SJCRH30 (cell line): Measurements from ENCODE around the gene CALHM3. TPM values are rescaled to one million over a fixed set of nuclear protein-coding genes. Genes with fewer than 3 reads are reported as not detected.
A peak's percentile ranks its signal among the peaks of the same experiment; 100 is the strongest.

ENCODE experiments used
- DNase-seq, 2 experiments: peaks; one replicate each; pipeline ENCODE4 v3.0.0-alpha.2; 2015 to 2020
- H3K27ac ChIP-seq: fragments of 250-450 bp; sonication (Bioruptor Pico); 2 replicates; pipeline ENCODE4 v1.5.1; 2020; ENCODE audit warnings: mild to moderate bottlenecking, moderate library complexity
- H3K27me3 ChIP-seq: fragments of 250-450 bp; sonication (Bioruptor Pico); 2 replicates; pipeline ENCODE4 v1.5.1; 2020; ENCODE audit warnings: mild to moderate bottlenecking, moderate library complexity
- H3K36me3 ChIP-seq: fragments of 250-450 bp; sonication (Bioruptor Pico); 2 replicates; pipeline ENCODE4 v1.5.1; 2020; ENCODE audit warnings: mild to moderate bottlenecking, moderate library complexity
- H3K4me1 ChIP-seq: fragments of 250-450 bp; sonication (Bioruptor Pico); 2 replicates; pipeline ENCODE4 v1.5.1; 2020; ENCODE audit warnings: mild to moderate bottlenecking, moderate library complexity
- H3K4me3 ChIP-seq: fragments of 250-450 bp; sonication (Bioruptor Pico); 2 replicates; pipeline ENCODE4 v1.5.1; 2020; ENCODE audit warnings: mild to moderate bottlenecking, moderate library complexity
- H3K9me3 ChIP-seq: fragments of 250-450 bp; sonication (Bioruptor Pico); replicated peaks from 2 replicates; pipeline ENCODE4 v1.5.1; 2020; ENCODE audit warnings: mild to moderate bottlenecking, moderate library complexity
- total RNA-seq: library from RNA; depleted of rRNA; stranded (reverse); fragments of >200 nt; shearing (Covaris generic); gene quantifications from 2 replicates; pipeline ENCODE4 v1.2.3, GENCODE V29; 2014

Gene CALHM3
- total RNA-seq, 1 experiment from 2014 or later = not detected

- no peak overlapping the region for H3K27ac ChIP-seq
- H3K36me3 ChIP-seq = no peaks in the 10 kb centered on the region
- no peak for DNase-seq
- peaks cover 12% of the 10 kb centered on the region for H3K4me1 ChIP-seq
- no peak overlapping the region for H3K4me3 ChIP-seq
- H3K9me3 ChIP-seq = no peaks in the 10 kb centered on the region
- H3K27me3 ChIP-seq = no peaks in the 10 kb centered on the region
Measured at GRCh38 chr10:103473261-103473671, 5.8 kb downstream of the CALHM3 start.

- H3K4me1 ChIP-seq = peaks cover 12% of the 10 kb centered on the region
- no peaks in the 10 kb centered on the region for H3K9me3 ChIP-seq
- no peak overlapping the region for H3K4me3 ChIP-seq
- no peaks in the 10 kb centered on the region for H3K36me3 ChIP-seq
- no peak for DNase-seq
- no peaks in the 10 kb centered on the region for H3K27me3 ChIP-seq
- no peak overlapping the region for H3K27ac ChIP-seq
Measured at GRCh38 chr10:103472005-103472404, 7.0 kb downstream of the CALHM3 start.

GRCh38 chr10:103470761-103471653, 8.0 kb downstream of the CALHM3 start:
- H3K36me3 ChIP-seq = no peaks in the 10 kb centered on the region
- peak; percentile 49 for DNase-seq
- H3K27ac ChIP-seq = no peak overlapping the region
- H3K9me3 ChIP-seq = no peaks in the 10 kb centered on the region
- no peak overlapping the region for H3K4me3 ChIP-seq
- H3K27me3 ChIP-seq = no peaks in the 10 kb centered on the region
- peaks cover 12% of the 10 kb centered on the region for H3K4me1 ChIP-seq

GRCh38 chr10:103469201-103469600, 9.8 kb downstream of the CALHM3 start:
- no peak for DNase-seq

GRCh38 chr10:103467406-103467805, 11.6 kb downstream of the CALHM3 start:
- Histone ChIP-seq H3K4me1 (peaks cover 12% of the 10 kb centered on the region), H3K9me3 (no peaks in the 10 kb centered on the region)
- DNase-seq = no peak

More at GRCh38 chr10:103469201-103469600, 9.8 kb downstream of the CALHM3 start:
- no peak overlapping the region for H3K4me3 ChIP-seq
- no peak overlapping the region for H3K27ac ChIP-seq
- H3K9me3 ChIP-seq = no peaks in the 10 kb centered on the region
- H3K4me1 ChIP-seq = peaks cover 12% of the 10 kb centered on the region
- no peaks in the 10 kb centered on the region for H3K27me3 ChIP-seq
- H3K36me3 ChIP-seq = no peaks in the 10 kb centered on the region

GRCh38 chr10:103466734-103467133, 12.3 kb downstream of the CALHM3 start:
- Histone ChIP-seq H3K4me3 (no peak overlapping the region), H3K27ac (no peak overlapping the region), H3K36me3 (no peaks in the 10 kb centered on the region), H3K27me3 (no peaks in the 10 kb centered on the region), H3K4me1 (peaks cover 9% of the 10 kb centered on the region), H3K9me3 (no peaks in the 10 kb centered on the region)
- DNase-seq = no peak

More at GRCh38 chr10:103467406-103467805, 11.6 kb downstream of the CALHM3 start:
- H3K27me3 ChIP-seq = no peaks in the 10 kb centered on the region
- no peak overlapping the region for H3K27ac ChIP-seq
- H3K36me3 ChIP-seq = no peaks in the 10 kb centered on the region
- H3K4me3 ChIP-seq = no peak overlapping the region

- no peak overlapping the region for H3K27ac ChIP-seq
- no peak overlapping the region for H3K4me3 ChIP-seq
Measured at GRCh38 chr10:103465411-103466179, 13.4 kb downstream of the CALHM3 start.

GRCh38 chr10:103463499-103463898, 15.5 kb downstream of the CALHM3 start:
- Histone ChIP-seq H3K27me3 (no peaks in the 10 kb centered on the region), H3K4me1 (peaks cover 3% of the 10 kb centered on the region), H3K4me3 (no peak overlapping the region), H3K9me3 (no peaks in the 10 kb centered on the region), H3K27ac (no peak overlapping the region), H3K36me3 (no peaks in the 10 kb centered on the region)
- DNase-seq = no peak

More at GRCh38 chr10:103465411-103466179, 13.4 kb downstream of the CALHM3 start:
- DNase-seq = no peak
- Histone ChIP-seq H3K27me3 (no peaks in the 10 kb centered on the region), H3K36me3 (no peaks in the 10 kb centered on the region), H3K4me1 (no peaks in the 10 kb centered on the region), H3K9me3 (no peaks in the 10 kb centered on the region)

GRCh38 chr10:103459615-103460014, 19.4 kb downstream of the CALHM3 start:
- Histone ChIP-seq H3K9me3 (no peaks in the 10 kb centered on the region), H3K27ac (no peak overlapping the region), H3K4me1 (peaks cover 28% of the 10 kb centered on the region), H3K27me3 (no peaks in the 10 kb centered on the region), H3K36me3 (no peaks in the 10 kb centered on the region), H3K4me3 (no peak overlapping the region)
- DNase-seq = no peak

GRCh38 chr10:103458720-103459119, 20.3 kb downstream of the CALHM3 start, which contains the start of gene CALHM1:
CALHM1 (minus strand) TSS chr10:103458900; CDS start chr10:103458751, 149 bp downstream.
- Histone ChIP-seq H3K27me3 (no peaks in the 10 kb centered on the region), H3K36me3 (no peaks in the 10 kb centered on the region), H3K4me1 (peaks cover 28% of the 10 kb centered on the region), H3K9me3 (no peaks in the 10 kb centered on the region), H3K27ac (no peak within 1 kb of the TSS), H3K4me3 (no peak within 1 kb of the TSS)
- peak; percentile 63 to 79 for DNase-seq

- H3K27ac ChIP-seq = no peak overlapping the region
Measured at GRCh38 chr10:103457896-103458583, 21.0 kb downstream of the CALHM3 start.

GRCh38 chr10:103457176-103457712, 21.8 kb downstream of the CALHM3 start:
- H3K27me3 ChIP-seq = no peaks in the 10 kb centered on the region
- H3K27ac ChIP-seq = no peak overlapping the region
- H3K4me1 ChIP-seq = peaks cover 33% of the 10 kb centered on the region
- no peak overlapping the region for H3K4me3 ChIP-seq
- no peaks in the 10 kb centered on the region for H3K9me3 ChIP-seq
- peak; percentile 76 for DNase-seq
- no peaks in the 10 kb centered on the region for H3K36me3 ChIP-seq

More at GRCh38 chr10:103457896-103458583, 21.0 kb downstream of the CALHM3 start:
- H3K36me3 ChIP-seq = no peaks in the 10 kb centered on the region
- DNase-seq = no peak
- H3K4me1 ChIP-seq = peaks cover 28% of the 10 kb centered on the region
- H3K27me3 ChIP-seq = no peaks in the 10 kb centered on the region
- no peak overlapping the region for H3K4me3 ChIP-seq
- no peaks in the 10 kb centered on the region for H3K9me3 ChIP-seq

- H3K27ac ChIP-seq = no peak overlapping the region
- H3K9me3 ChIP-seq = no peaks in the 10 kb centered on the region
- no peaks in the 10 kb centered on the region for H3K27me3 ChIP-seq
- no peaks in the 10 kb centered on the region for H3K36me3 ChIP-seq
- H3K4me3 ChIP-seq = no peak overlapping the region
- H3K4me1 ChIP-seq = peaks cover 33% of the 10 kb centered on the region
- DNase-seq = no peak
Measured at GRCh38 chr10:103456074-103456660, 22.9 kb downstream of the CALHM3 start.

GRCh38 chr10:103455235-103455634, 23.8 kb downstream of the CALHM3 start:
- H3K27me3 ChIP-seq = no peaks in the 10 kb centered on the region
- H3K36me3 ChIP-seq = no peaks in the 10 kb centered on the region
- H3K4me1 ChIP-seq = peaks cover 33% of the 10 kb centered on the region
- no peaks in the 10 kb centered on the region for H3K9me3 ChIP-seq
- no peak overlapping the region for H3K4me3 ChIP-seq
- no peak for DNase-seq
- no peak overlapping the region for H3K27ac ChIP-seq
